ENCODE results near the gene SCN1A.

- TF ChIP-seq POLR2AphosphoS5 (IDR thresholded peaks at IDR 0.05; ENCODE audit: low read depth, low read length) (no peak), POLR2A (IDR thresholded peaks at IDR 0.05; ENCODE audit: low read depth, low read length) (no peak), TAF1 (IDR thresholded peaks at IDR 0.05; ENCODE audit: low read depth, low read length) (no peak), SPI1 (IDR thresholded peaks at IDR 0.05; ENCODE audit: low read depth, low read length) (no peak), PAX5 (IDR thresholded peaks at IDR 0.05; ENCODE audit: insufficient read depth, low read length, severe bottlenecking) (no peak), POU2F2 (IDR thresholded peaks at IDR 0.05; ENCODE audit: low read depth, low read length) (no peak)
Observed at GRCh38 chr2:166118180-166118579, 9.6 kb downstream of the SCN1A start.
